ENCODE results near the gene KRT13. TPM values are rescaled to one million over a fixed set of nuclear protein-coding genes. Genes with fewer than 3 reads are reported as not detected.

KRT13 gene
- total RNA-seq, 1 experiment from 2014 or later = 45.8 TPM

DNA sequence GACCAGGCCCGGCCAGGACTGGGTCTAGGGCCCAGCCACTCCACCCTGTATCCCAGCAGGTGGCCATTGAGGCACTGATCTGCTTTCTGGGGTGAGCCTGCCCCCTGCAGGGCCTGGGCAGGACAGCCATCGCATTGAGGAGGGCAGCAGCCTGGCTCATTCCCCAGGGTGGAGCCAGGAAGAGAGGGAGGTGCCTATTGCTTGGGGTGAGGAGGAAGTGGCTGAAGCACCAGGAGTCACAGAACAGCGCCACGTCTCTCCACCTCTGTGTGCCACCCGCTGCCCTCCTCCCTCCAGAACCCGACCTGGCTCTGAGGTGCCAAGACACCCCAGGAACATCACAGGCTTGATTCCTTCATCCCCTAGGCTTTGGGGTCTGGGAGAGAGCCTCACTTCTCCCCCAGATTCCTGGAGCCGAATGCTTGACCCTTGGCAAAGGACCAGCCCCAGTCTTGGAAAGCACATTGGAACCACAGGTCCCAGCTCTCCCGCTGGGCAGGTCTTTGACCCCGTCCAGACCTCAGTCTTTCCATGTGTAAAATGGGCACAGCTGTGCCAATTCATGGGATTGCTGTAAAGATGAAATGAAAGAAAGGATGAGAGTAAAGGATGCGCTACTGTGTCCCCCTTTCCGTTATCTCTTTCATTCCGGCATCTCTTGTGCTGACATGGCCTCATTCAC lies 8.5 kb downstream of the KRT13 start:
- DNase-seq (ENCODE audit: low spot score) = peak; percentile 90

GRCh38 chr17:41494524-41494923 lies 10.9 kb downstream of the KRT13 start:
- DNase-seq (ENCODE audit: low spot score) = no peak

GRCh38 chr17:41492771-41493170 lies 12.6 kb downstream of the KRT13 start:
- DNase-seq (ENCODE audit: low spot score) = peak; percentile 54

DNA sequence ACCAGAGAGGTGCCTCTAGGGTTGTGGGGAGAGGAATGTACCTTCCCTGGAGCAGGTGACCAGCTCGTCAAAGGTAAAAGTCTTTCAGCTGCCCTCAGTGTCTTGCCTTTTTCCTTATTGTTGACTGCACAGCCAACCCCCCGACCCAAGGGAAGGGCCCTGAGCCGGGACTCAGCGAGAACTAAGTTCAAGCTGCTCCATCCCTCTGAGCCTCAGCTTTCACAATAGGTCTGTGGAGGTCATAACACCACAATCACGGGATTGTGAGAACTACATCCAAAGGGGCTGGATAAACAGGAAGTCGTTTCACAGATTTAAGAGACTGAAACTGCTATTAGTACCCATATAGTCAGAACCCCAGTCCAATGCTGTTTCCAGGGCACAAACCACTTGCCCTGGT lies 13.1 kb downstream of the KRT13 start:
- DNase-seq (ENCODE audit: low spot score) = no peak

DNA sequence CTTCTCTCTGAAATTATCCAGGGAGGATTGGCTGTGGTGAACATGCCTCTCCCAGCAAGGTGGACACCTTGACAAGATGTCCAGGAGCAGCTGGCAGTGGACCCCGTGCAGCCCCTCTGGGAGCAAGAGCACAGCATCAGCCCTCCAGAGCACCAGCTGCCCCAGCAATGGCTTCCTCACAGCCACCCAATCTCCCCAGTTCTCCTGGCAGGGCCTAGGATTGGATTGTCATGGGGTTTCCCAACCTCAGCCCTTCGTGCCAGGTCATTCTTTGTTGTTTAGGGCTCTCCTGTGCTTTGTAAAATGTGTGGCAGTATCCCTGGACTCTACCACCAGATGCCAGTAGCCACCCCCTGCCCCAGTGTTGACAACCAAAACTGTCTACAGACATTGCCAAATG lies 13.9 kb downstream of the KRT13 start:
- DNase-seq (ENCODE audit: low spot score) = no peak

- DNase-seq (ENCODE audit: low spot score) = no peak
Observed at GRCh38 chr17:41490000-41490990, 15.1 kb downstream of the KRT13 start.

DNA sequence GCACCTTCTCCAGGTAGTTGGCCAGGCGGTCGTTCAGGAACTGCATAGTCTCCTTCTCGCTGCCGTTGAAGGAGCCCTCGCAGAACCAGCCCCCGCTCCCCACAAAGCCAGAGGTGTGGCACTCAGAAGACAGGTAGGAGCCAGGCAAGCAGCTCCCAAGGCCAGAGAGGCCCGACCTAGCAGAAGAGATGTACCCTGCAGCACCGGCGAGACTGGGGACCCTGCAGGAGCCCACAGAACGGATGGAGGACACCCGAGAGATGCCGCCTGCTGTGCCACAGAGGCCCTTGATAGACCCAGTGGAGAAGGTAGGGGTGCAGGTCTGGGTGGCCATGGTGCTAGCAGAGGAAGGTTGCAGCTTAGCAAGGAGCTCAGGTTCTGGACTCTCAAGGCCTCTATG lies 15.9 kb downstream of the KRT13 start, which contains the start of gene KRT36:
Gene KRT36, minus strand, starts transcription at position 380 of the 400 bp plus-strand sequence. Its CDS starts 46 bp downstream, at position 334.
- DNase-seq (ENCODE audit: low spot score) = no peak

DNA sequence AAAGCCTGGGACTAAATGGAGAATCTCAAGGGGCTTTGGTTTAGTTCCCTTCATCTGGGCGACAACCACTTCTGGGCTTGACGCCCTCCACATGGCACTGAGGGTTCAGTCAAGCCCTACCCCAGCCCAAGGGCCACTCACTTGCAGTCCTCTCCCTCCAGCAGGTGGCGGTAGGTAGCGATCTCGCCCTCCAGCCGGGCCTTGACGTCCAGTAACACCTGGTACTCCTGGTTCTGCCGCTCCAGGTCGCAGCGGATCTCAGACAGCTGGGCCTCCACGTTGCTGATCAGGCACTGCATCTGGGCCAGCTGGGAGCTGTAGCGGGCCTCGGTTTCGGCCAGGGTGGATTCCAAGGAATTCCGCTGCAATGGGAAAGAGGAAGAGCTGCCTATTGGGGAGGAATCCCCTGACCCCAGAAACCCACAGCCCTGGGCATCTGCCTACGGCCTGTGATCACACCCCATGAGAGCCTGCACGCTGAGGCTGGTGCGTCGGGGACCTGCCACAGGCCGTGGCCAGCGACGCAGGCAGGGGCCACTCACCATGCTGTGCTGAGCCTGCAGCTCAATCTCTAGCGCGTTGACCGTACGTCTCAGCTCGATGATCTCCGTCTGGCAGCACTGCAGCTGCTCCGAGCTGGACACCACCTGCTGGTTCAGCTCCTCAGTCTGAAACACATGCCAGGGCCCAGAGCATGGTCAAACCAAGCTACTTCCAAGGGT lies 18.4 kb downstream of the KRT13 start:
- DNase-seq (ENCODE audit: low spot score) = peak; percentile 44

GRCh38 chr17:41486316-41486715 lies 19.1 kb downstream of the KRT13 start:
- no peak for DNase-seq (ENCODE audit: low spot score)

DNA sequence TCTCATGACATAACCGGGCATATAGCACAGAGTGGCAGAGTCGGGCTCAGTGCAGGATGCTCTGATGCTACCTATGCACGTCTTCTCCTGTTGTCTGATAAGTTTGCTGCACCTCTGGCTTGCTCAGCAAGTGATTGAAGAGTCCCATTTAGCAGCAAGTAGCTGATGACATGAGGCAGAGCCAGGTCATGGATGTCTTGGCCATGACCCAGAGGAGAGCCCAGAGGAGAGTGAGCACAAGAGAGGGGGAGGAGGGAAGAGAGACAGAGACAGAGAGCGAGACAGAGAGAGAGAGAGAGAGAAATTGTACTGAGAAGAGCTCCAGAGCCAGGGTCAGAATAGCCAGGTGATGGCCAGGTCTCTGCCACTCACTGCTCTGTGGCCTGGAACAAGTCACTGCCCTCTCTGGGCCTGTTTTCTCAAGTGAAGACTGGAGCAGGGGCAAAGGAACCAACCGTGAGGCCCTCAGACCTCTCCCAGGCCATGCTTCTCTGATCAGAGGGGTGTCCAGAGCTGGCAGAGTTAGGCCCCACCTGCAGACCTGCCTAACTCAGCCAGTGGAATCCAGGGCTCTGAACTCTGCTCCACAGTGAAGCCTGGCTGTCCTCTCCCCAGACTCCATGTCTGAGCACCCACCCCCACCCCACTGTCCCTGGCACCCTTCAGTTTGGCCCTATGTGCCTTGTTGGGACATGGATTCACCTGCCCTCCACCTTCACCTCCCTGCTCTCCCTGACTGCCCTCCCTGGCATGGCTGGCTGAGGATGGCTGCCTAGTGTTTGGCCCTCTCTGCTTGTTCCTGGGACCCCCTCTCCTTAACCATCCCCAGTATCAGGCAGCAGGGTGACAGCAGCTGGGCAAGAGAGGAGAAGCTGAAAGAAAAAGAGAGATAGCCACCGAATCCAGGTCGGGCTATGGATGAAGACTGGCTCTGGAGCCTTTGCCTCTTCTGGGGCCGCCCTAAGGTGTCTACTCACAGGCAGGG lies 20.2 kb downstream of the KRT13 start:
- no peak for DNase-seq (ENCODE audit: low spot score)

GRCh38 chr17:41483991-41484826 lies 21.2 kb downstream of the KRT13 start:
- DNase-seq (ENCODE audit: low spot score) = no peak

- no peak for DNase-seq (ENCODE audit: low spot score)
Observed at GRCh38 chr17:41483531-41483930, 21.9 kb downstream of the KRT13 start.

GRCh38 chr17:41481036-41481435 lies 24.4 kb downstream of the KRT13 start, which contains the start of gene KRT35:
KRT35 (minus strand) TSS chr17:41481151; CDS start chr17:41481097, 54 bp downstream.
- no peak for DNase-seq (ENCODE audit: low spot score)

- no peak for DNase-seq (ENCODE audit: low spot score)
Observed at GRCh38 chr17:41480581-41480980, 24.8 kb downstream of the KRT13 start.

- no peak for DNase-seq (ENCODE audit: low spot score)
Observed at GRCh38 chr17:41480136-41480535, 25.3 kb downstream of the KRT13 start.

- no peak for DNase-seq (ENCODE audit: low spot score)
Observed at GRCh38 chr17:41478237-41478636, 27.2 kb downstream of the KRT13 start.

DNA sequence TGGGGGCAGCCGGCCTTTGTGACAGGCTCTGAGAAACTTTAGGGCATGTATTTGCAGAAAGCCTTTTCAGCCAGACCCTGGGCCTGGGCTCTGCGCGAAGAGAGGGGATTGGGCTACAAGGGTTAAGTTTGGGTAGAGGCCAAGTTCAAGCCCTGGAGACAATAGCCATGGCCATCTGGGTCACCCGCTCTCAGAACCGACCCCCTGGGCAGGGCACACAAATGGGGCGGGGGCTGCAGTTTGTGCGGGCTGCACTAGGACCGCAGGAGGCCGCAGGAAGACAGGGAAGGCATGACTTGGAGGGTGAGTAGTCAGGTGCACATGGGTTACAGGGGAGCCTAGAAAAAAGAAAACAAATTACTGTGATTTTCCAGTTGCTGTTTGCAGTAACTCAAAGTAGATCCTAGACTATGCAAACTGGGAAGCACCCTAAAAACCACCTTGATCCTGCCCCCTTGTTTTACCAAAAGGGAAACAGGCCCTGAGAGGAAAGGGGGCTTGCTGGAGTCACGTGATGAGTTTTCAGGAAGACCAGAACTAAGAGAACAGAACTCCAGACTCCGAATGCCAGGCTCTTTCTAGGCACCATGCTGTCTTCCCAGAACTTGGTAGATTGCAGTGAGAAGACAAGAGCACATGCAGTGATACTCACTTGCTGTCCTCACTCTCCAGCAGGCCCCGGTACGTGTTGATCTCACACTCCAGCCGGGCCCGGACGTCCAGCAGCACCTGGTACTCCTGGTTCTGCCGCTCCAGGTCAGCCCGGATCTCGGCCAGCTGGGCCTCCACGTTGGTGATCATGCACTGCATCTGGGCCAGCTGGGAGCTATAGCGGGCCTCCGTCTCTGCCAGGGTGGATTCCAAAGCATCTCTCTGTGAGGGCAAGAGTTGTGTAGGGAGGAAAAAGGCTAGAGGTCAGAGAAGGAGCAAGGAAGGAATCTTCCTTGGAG lies 28.3 kb downstream of the KRT13 start:
- no peak for DNase-seq (ENCODE audit: low spot score)

GRCh38 chr17:41475421-41475820 lies 30.0 kb downstream of the KRT13 start:
- DNase-seq (ENCODE audit: low spot score) = no peak

All from HT-29 (cell line).